HL-60 (cell line): ENCODE data around the gene NFIX.

Experiments
- DNase-seq, 2 experiments: peaks; one replicate each; pipeline ENCODE4 v3.0.0-alpha.2; 2010 to 2020; ENCODE audit warnings: low read depth in 1 of 2, low spot score in 1 of 2
- H3K27ac ChIP-seq: fragments of 250-450 bp; sonication (Bioruptor Pico); replicated peaks from 2 replicates; pipeline ENCODE4 v1.5.1; 2020; ENCODE audit warnings: mild to moderate bottlenecking, moderate library complexity
- H3K27me3 ChIP-seq: fragments of 250-450 bp; sonication (Bioruptor Pico); 2 replicates; pipeline ENCODE4 v1.5.1; 2021; ENCODE audit warnings: mild to moderate bottlenecking, moderate library complexity; ENCODE audit not compliant: insufficient read depth, poor library complexity, severe bottlenecking
- H3K4me3 ChIP-seq: replicated peaks from 2 replicates; pipeline ENCODE4 v1.5.1; 2011; ENCODE audit warnings: mild to moderate bottlenecking, control low read depth, low read length; ENCODE audit not compliant: insufficient read depth
- CTCF ChIP-seq: IDR thresholded peaks from one replicate; pipeline ENCODE4 v1.5.1; 2011; ENCODE audit warnings: low read length, control low read depth, inconsistent platforms; ENCODE audit not compliant: insufficient read depth
- GABPA ChIP-seq: IDR thresholded peaks from 2 replicates; pipeline ENCODE4 v1.6.1; 2012; ENCODE audit warnings: low read depth
- POLR2AphosphoS5 ChIP-seq: IDR thresholded peaks from 2 replicates; pipeline ENCODE4 v1.6.1; 2012; ENCODE audit warnings: low read depth
- REST ChIP-seq: IDR thresholded peaks from 2 replicates; pipeline ENCODE4 v1.6.1; 2012; ENCODE audit warnings: low read depth; ENCODE audit not compliant: insufficient replicate concordance
- SPI1 ChIP-seq: IDR thresholded peaks from 2 replicates; pipeline ENCODE4 v1.6.1; 2012; ENCODE audit warnings: low read depth, mild to moderate bottlenecking, borderline replicate concordance

Gene NFIX

GRCh38 chr19:13073263-13073662 is 78.0 kb downstream of the NFIX start:
- DNase-seq, result no peak
- Histone ChIP-seq H3K4me3 (no peak overlapping the region), H3K27me3 (no peaks in the 10 kb centered on the region), H3K27ac (no peak overlapping the region)
- no peak for TF ChIP-seq CTCF
- no peak for TF ChIP-seq POLR2AphosphoS5
- TF ChIP-seq SPI1, result no peak
- no peak for TF ChIP-seq REST
- no peak for TF ChIP-seq GABPA

GRCh38 chr19:13074378-13074777 is 79.1 kb downstream of the NFIX start:
- H3K27ac ChIP-seq, result no peak overlapping the region
- H3K27me3 ChIP-seq, result no peaks in the 10 kb centered on the region
- no peak overlapping the region for H3K4me3 ChIP-seq
- no peak for TF ChIP-seq REST
- TF ChIP-seq CTCF, result no peak
- TF ChIP-seq SPI1, result no peak
- TF ChIP-seq POLR2AphosphoS5, result no peak
- TF ChIP-seq GABPA, result no peak
- no peak for DNase-seq

- no peak overlapping the region for H3K27ac ChIP-seq
- no peaks in the 10 kb centered on the region for H3K27me3 ChIP-seq
- no peak for TF ChIP-seq REST
- no peak for TF ChIP-seq GABPA
- no peak for TF ChIP-seq CTCF
- TF ChIP-seq SPI1, result no peak
- TF ChIP-seq POLR2AphosphoS5, result no peak
- no peak overlapping the region for H3K4me3 ChIP-seq
- DNase-seq, result no peak
These were observed 81.0 kb downstream of the NFIX start for GRCh38 chr19:13076320-13076719.
